ENCODE measurements around the gene PTH. TPM values are rescaled to one million over a fixed set of nuclear protein-coding genes. Genes with fewer than 3 reads are reported as not detected.

The PTH gene
- polyA plus RNA-seq (2013, experiment 1 of 2; ENCODE audit: insufficient read length) = not detected
- polyA plus RNA-seq (2013, experiment 2 of 2; ENCODE audit: insufficient read length) = not detected

GRCh38 chr11:13495929-13496328 lies at the start of gene PTH:
Gene PTH (minus strand): TSS chr11:13495997. CDS start chr11:13492855, 3,142 bp downstream.
- no peak for DNase-seq

GRCh38 chr11:13538044-13538443 lies 42.2 kb upstream of the PTH start:
- DNase-seq = no peak

GRCh38 chr11:13535819-13536218 lies 40.0 kb upstream of the PTH start:
- DNase-seq = no peak

GRCh38 chr11:13534358-13534757 lies 38.6 kb upstream of the PTH start:
- DNase-seq = no peak

- no peak for DNase-seq
Observed at GRCh38 chr11:13525257-13525656, 29.5 kb upstream of the PTH start.

GRCh38 chr11:13503393-13503792 lies 7.6 kb upstream of the PTH start:
- DNase-seq = no peak

- no peak for DNase-seq
Observed at GRCh38 chr11:13502492-13502891, 6.7 kb upstream of the PTH start.

- DNase-seq = no peak
Observed at GRCh38 chr11:13494051-13494450, 1.7 kb downstream of the PTH start.

- no peak for DNase-seq
Observed at GRCh38 chr11:13487661-13488030, 8.2 kb downstream of the PTH start.

GRCh38 chr11:13486926-13487660 lies 8.7 kb downstream of the PTH start:
- DNase-seq = peak; percentile 13

- DNase-seq = no peak
Observed at GRCh38 chr11:13480198-13480597, 15.6 kb downstream of the PTH start.

- no peak for DNase-seq
Observed at GRCh38 chr11:13479688-13480087, 16.1 kb downstream of the PTH start.

- DNase-seq = no peak
Observed at GRCh38 chr11:13475091-13475490, 20.7 kb downstream of the PTH start.

- no peak for DNase-seq
Observed at GRCh38 chr11:13473013-13473722, 22.6 kb downstream of the PTH start.

- DNase-seq = no peak
Observed at GRCh38 chr11:13468750-13469149, 27.0 kb downstream of the PTH start.

GRCh38 chr11:13465909-13466371 lies 29.9 kb downstream of the PTH start:
- DNase-seq = peak; percentile 52

GRCh38 chr11:13463779-13464290 lies 32.0 kb downstream of the PTH start:
- DNase-seq = no peak

GRCh38 chr11:13462901-13463778 lies 32.7 kb downstream of the PTH start, which contains the start of gene BTBD10:
Gene BTBD10 (minus strand): TSS chr11:13463222. CDS start chr11:13445124, 18,098 bp downstream.
- DNase-seq = peak; percentile 95

- DNase-seq = peak; percentile 22
Observed at GRCh38 chr11:13462311-13462900, 33.4 kb downstream of the PTH start.

- no peak for DNase-seq
Observed at GRCh38 chr11:13461291-13461690, 34.5 kb downstream of the PTH start.

- no peak for DNase-seq
Observed at GRCh38 chr11:13450832-13451397, 44.9 kb downstream of the PTH start.

GRCh38 chr11:13449522-13449921 lies 46.3 kb downstream of the PTH start:
- no peak for DNase-seq

Measured in fibroblast of skin of scalp (primary cell).